Neural progenitor cell (in vitro differentiated cells): ENCODE data around the gene LTF. TPM values are rescaled to one million over a fixed set of nuclear protein-coding genes. Genes with fewer than 3 reads are reported as not detected.

Experiments
- DNase-seq: peaks from one replicate; pipeline ENCODE4 v3.0.0-alpha.2; 2016; ENCODE audit warnings: low spot score
- H2AFZ ChIP-seq: fragments of 200-600 bp; sonication (generic); replicated peaks from 2 replicates; pipeline ENCODE4 v1.6.1; 2016; ENCODE audit warnings: antibody characterized with exemption
- H3F3A ChIP-seq: fragments of 200-600 bp; sonication (generic); 2 replicates; pipeline ENCODE4 v1.6.1; 2016; ENCODE audit warnings: antibody characterized with exemption, low read depth
- H3K27ac ChIP-seq: fragments of 200-600 bp; sonication (generic); 2 replicates; pipeline ENCODE4 v1.5.1; 2016; ENCODE audit warnings: mild to moderate bottlenecking
- H3K27me3 ChIP-seq: fragments of 200-600 bp; sonication (generic); 2 replicates; pipeline ENCODE4 v1.6.1; 2016; ENCODE audit warnings: mild to moderate bottlenecking, moderate library complexity
- H3K36me3 ChIP-seq: fragments of 200-600 bp; sonication (generic); 2 replicates; pipeline ENCODE4 v1.5.1; 2016
- H3K4me1 ChIP-seq: fragments of 200-600 bp; sonication (generic); 2 replicates; pipeline ENCODE4 v1.6.1; 2016; ENCODE audit warnings: mixed run types
- H3K4me2 ChIP-seq: fragments of 200-600 bp; sonication (generic); 2 replicates; pipeline ENCODE4 v1.6.1; 2016
- H3K4me3 ChIP-seq: fragments of 200-600 bp; sonication (generic); 2 replicates; pipeline ENCODE4 v1.5.1; 2016
- H3K79me2 ChIP-seq: fragments of 200-600 bp; sonication (generic); 2 replicates; pipeline ENCODE4 v1.6.1; 2016; ENCODE audit warnings: low read depth
- H3K9ac ChIP-seq: fragments of 200-600 bp; sonication (generic); 2 replicates; pipeline ENCODE4 v1.6.1; 2016
- H3K9me3 ChIP-seq: fragments of 200-600 bp; sonication (generic); 2 replicates; pipeline ENCODE4 v1.5.1; 2016; ENCODE audit warnings: low read depth
- H4K20me1 ChIP-seq: fragments of 200-600 bp; sonication (generic); 2 replicates; pipeline ENCODE4 v1.6.1; 2016; ENCODE audit warnings: low read depth
- H3K27ac Mint-ChIP-seq: 3 replicates; pipeline ENCODE4 v1.8.0; 2021; ENCODE audit warnings: mixed read lengths
- H3K27me3 Mint-ChIP-seq: 2 replicates; pipeline ENCODE4 v1.8.0; 2022; ENCODE audit warnings: low read depth, mild to moderate bottlenecking, inconsistent platforms, moderate library complexity, mixed read lengths; ENCODE audit not compliant: insufficient read depth
- H3K36me3 Mint-ChIP-seq: 3 replicates; pipeline ENCODE4 v1.8.0; 2021; ENCODE audit warnings: mixed read lengths
- H3K4me1 Mint-ChIP-seq: 3 replicates; pipeline ENCODE4 v1.8.0; 2021; ENCODE audit warnings: mixed read lengths
- H3K4me3 Mint-ChIP-seq: 3 replicates; pipeline ENCODE4 v1.8.0; 2021; ENCODE audit warnings: mild to moderate bottlenecking, moderate library complexity, mixed read lengths
- H3K9me3 Mint-ChIP-seq: 3 replicates; pipeline ENCODE4 v1.8.0; 2020; ENCODE audit warnings: mixed read lengths
- CTCF ChIP-seq: fragments of 200-600 bp; sonication (generic); IDR thresholded peaks from 2 replicates; pipeline ENCODE4 v1.5.1; 2017; ENCODE audit warnings: antibody characterized with exemption, mild to moderate bottlenecking
- EZH2 ChIP-seq: fragments of 200-600 bp; sonication (generic); IDR thresholded peaks from 2 replicates; pipeline ENCODE4 v1.6.1; 2017; ENCODE audit warnings: antibody characterized with exemption, mild to moderate bottlenecking, moderate library complexity
- EZH2phosphoT487 ChIP-seq: fragments of 200-600 bp; sonication (generic); IDR thresholded peaks from 2 replicates; pipeline ENCODE4 v1.6.1; 2017; ENCODE audit warnings: antibody characterized with exemption
- total RNA-seq: library from RNA; depleted of rRNA; stranded (reverse); fragments of >200 nt; gene quantifications from 2 replicates; pipeline ENCODE4 v1.2.3, GENCODE V29; 2015; ENCODE audit warnings: low replicate concordance

The LTF gene
- total RNA-seq, 1 donor from 2014 or later, result not detected

DNA sequence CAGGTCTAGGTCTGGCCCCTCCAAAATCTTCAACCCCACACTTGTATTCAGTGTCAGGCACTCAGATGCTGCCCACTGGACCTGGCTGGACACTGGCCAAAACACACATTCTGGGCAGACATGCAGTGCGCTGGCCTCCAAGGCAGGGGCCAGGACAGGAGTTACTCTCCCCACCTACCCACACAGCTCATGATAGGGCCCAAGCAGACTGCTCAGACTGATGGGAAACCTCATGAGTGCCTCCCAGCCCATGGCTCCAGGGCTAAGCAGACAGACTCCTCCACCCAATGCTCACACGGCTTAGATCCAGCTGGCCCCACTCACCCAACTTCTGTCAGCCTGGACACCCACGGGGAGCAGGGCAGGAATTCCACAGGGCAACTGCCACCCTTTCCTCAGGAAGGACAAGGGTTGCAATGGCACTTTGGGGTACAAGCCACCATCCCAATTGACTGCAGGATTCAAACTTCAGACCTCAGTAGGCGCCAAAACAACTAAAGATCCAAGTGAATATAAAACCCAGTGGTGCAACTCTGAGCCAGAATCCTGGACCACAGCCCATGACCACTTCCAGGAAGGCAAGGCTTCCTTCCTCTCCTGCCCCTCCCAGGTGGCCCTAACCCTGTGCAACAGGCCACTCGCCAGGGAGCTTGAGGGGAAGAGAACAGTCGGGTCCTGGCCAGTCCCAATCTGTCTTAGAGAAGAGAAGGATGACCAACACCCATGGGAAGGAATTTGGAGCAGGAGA is 1.4 kb downstream of the LTF start:
- Mint-ChIP-seq H3K27ac (no peak overlapping the region), H3K9me3 (peaks cover 4% of the 10 kb centered on the region), H3K27me3 (peaks cover 8% of the 10 kb centered on the region), H3K4me1 (no peaks in the 10 kb centered on the region), H3K4me3 (no peak overlapping the region), H3K36me3 (no peaks in the 10 kb centered on the region)
- no peak for DNase-seq
- H3K9me3 ChIP-seq, result no peaks in the 10 kb centered on the region
- no peak overlapping the region for H3K4me2 ChIP-seq
- no peaks in the 10 kb centered on the region for H3F3A ChIP-seq
- no peaks in the 10 kb centered on the region for H3K79me2 ChIP-seq
- H2AFZ ChIP-seq, result no peak overlapping the region
- H3K4me3 ChIP-seq, result no peak overlapping the region
- no peak overlapping the region for H3K9ac ChIP-seq
- H3K27ac ChIP-seq, result no peak overlapping the region
- TF ChIP-seq EZH2 (no peak), EZH2phosphoT487 (no peak), CTCF (no peak)
- H4K20me1 ChIP-seq, result no peaks in the 10 kb centered on the region
- H3K27me3 ChIP-seq, result peaks cover 4% of the 10 kb centered on the region
- no peaks in the 10 kb centered on the region for H3K4me1 ChIP-seq
- H3K36me3 ChIP-seq, result no peaks in the 10 kb centered on the region

DNA sequence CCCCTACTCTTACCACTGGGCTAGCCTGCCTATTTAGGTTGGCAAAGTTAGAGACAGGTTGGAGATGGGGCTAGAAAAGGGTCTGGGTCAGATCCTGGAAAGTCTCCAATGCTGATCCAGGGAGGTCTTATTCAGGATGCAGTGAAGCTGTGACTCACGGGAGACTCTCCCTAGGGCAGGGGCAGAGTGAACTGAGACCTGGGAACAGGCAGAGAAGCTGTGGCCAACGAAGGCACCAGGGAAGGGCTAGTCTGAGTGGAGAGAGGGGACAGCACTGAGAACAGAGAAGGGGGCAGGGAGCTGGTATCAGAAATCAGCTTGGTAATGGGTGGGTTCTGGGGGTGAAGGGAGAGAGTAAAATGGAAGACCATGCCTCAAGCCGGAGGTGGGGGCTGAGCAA is 2.2 kb downstream of the LTF start:
- H3K27me3 Mint-ChIP-seq, result peaks cover 8% of the 10 kb centered on the region
- Histone ChIP-seq H3K4me1 (no peaks in the 10 kb centered on the region), H3K36me3 (no peaks in the 10 kb centered on the region), H3K9ac (no peak overlapping the region), H3K27me3 (peaks cover 4% of the 10 kb centered on the region), H3K4me2 (no peak overlapping the region), H3K79me2 (no peaks in the 10 kb centered on the region), H2AFZ (no peak overlapping the region), H3K4me3 (no peak overlapping the region), H3F3A (no peaks in the 10 kb centered on the region), H3K9me3 (no peaks in the 10 kb centered on the region), H4K20me1 (no peaks in the 10 kb centered on the region), H3K27ac (no peak overlapping the region)
- no peaks in the 10 kb centered on the region for H3K4me1 Mint-ChIP-seq
- no peaks in the 10 kb centered on the region for H3K36me3 Mint-ChIP-seq
- TF ChIP-seq CTCF (no peak), EZH2 (no peak), EZH2phosphoT487 (no peak)
- H3K27ac Mint-ChIP-seq, result no peak overlapping the region
- no peak overlapping the region for H3K4me3 Mint-ChIP-seq
- no peak for DNase-seq
- H3K9me3 Mint-ChIP-seq, result peaks cover 4% of the 10 kb centered on the region

- no peak overlapping the region for H3K9ac ChIP-seq
- no peak overlapping the region for H3K4me3 ChIP-seq
- H3K27me3 ChIP-seq, result peaks cover 4% of the 10 kb centered on the region
- H3F3A ChIP-seq, result no peaks in the 10 kb centered on the region
- Mint-ChIP-seq H3K4me3 (no peak overlapping the region), H3K9me3 (peaks cover 4% of the 10 kb centered on the region), H3K27me3 (peaks cover 8% of the 10 kb centered on the region), H3K36me3 (no peaks in the 10 kb centered on the region), H3K27ac (no peak overlapping the region), H3K4me1 (no peaks in the 10 kb centered on the region)
- H3K79me2 ChIP-seq, result no peaks in the 10 kb centered on the region
- H2AFZ ChIP-seq, result no peak overlapping the region
- H3K27ac ChIP-seq, result no peak overlapping the region
- H4K20me1 ChIP-seq, result no peaks in the 10 kb centered on the region
- H3K4me2 ChIP-seq, result no peak overlapping the region
- no peaks in the 10 kb centered on the region for H3K9me3 ChIP-seq
- no peak for DNase-seq
- TF ChIP-seq CTCF (no peak), EZH2 (no peak), EZH2phosphoT487 (no peak)
- H3K36me3 ChIP-seq, result no peaks in the 10 kb centered on the region
- no peaks in the 10 kb centered on the region for H3K4me1 ChIP-seq
Measured at GRCh38 chr3:46462111-46462510, 2.6 kb downstream of the LTF start.
